Measurements from ENCODE around the gene CFD. TPM values are rescaled to one million over a fixed set of nuclear protein-coding genes. Genes with fewer than 3 reads are reported as not detected.
A peak's percentile ranks its signal among the peaks of the same experiment; 100 is the strongest.
"Not testable (repeated sequence)": the region's sequence is repeated elsewhere in the genome, so short reads cannot be mapped to it uniquely, and the experiment has no call there.

Gene CFD
- total RNA-seq, 1 donor from 2014 or later, result not detected

- no peaks in the 10 kb centered on the region for H3K4me1 Mint-ChIP-seq
- peaks cover 7% of the 10 kb centered on the region for H3K27me3 ChIP-seq
- H3K4me3 ChIP-seq, result no peak overlapping the region
- H3K4me1 ChIP-seq, result no peaks in the 10 kb centered on the region
- no peaks in the 10 kb centered on the region for H3K9me3 ChIP-seq (ENCODE audit: low read depth)
- H3F3A ChIP-seq (ENCODE audit: low read depth), result peaks cover 15% of the 10 kb centered on the region
- H3K4me2 ChIP-seq, result no peak overlapping the region
- peak overlapping the region; percentile 41 for H3K4me3 Mint-ChIP-seq
- H3K27ac Mint-ChIP-seq, result no peak overlapping the region
- no peak overlapping the region for H3K27ac ChIP-seq
- peaks cover 17% of the 10 kb centered on the region for H3K27me3 Mint-ChIP-seq (ENCODE audit: insufficient read depth, low read depth)
- H3K36me3 Mint-ChIP-seq, result no peaks in the 10 kb centered on the region
- no peaks in the 10 kb centered on the region for H3K79me2 ChIP-seq (ENCODE audit: low read depth)
- no peaks in the 10 kb centered on the region for H4K20me1 ChIP-seq (ENCODE audit: low read depth)
- no peak for DNase-seq (ENCODE audit: low spot score)
- no peaks in the 10 kb centered on the region for H3K9me3 Mint-ChIP-seq
- peak overlapping the region; percentile 47 for H2AFZ ChIP-seq (replicated peaks)
- H3K9ac ChIP-seq, result no peak overlapping the region
- TF ChIP-seq CTCF (IDR thresholded peaks at IDR 0.05) (no peak), EZH2 (IDR thresholded peaks at IDR 0.05) (no peak), EZH2phosphoT487 (IDR thresholded peaks at IDR 0.05) (no peak)
- H3K36me3 ChIP-seq, result no peaks in the 10 kb centered on the region
Measured at GRCh38 chr19:850979-851335, 8.5 kb upstream of the CFD start.

DNA sequence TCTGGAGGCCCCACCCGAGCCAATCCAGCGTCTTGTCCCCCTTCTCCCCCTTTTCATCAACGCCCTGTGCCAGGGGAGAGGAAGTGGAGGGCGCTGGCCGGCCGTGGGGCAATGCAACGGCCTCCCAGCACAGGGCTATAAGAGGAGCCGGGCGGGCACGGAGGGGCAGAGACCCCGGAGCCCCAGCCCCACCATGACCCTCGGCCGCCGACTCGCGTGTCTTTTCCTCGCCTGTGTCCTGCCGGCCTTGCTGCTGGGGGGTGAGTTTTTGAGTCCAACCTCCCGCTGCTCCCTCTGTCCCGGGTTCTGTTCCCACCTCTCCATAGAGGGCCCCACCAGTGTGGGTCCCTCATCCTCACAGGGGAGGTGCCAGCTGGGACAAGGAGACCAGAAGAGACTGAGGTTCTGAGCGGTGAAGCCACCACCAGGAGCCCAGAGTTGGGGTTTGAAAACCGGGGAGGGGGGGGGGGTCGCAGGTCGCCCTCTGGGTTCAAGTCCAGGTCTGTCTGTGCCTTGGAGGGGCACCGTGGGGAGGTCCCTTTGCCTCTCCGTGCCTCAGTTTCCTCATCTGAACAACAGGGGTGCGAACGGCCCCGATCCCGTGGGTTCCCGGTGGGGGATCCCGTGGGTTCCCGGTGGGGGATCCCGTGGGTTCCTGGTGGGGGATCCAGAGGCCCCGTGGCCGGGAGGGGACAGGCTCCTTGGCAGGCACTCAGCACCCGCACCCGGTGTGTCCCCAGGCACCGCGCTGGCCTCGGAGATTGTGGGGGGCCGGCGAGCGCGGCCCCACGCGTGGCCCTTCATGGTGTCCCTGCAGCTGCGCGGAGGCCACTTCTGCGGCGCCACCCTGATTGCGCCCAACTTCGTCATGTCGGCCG is 7.1 kb upstream of the CFD start, which contains the start of gene ELANE:
ELANE (plus strand) TSS at position 168 of the 878 bp plus-strand sequence; CDS start at position 194, 26 bp downstream.
- Mint-ChIP-seq H3K9me3 (no peaks in the 10 kb centered on the region), H3K4me1 (no peaks in the 10 kb centered on the region), H3K4me3 (no peak within 1 kb of the TSS), H3K27me3 (ENCODE audit: insufficient read depth, low read depth) (peaks cover 11% of the 10 kb centered on the region), H3K27ac (no peak within 1 kb of the TSS), H3K36me3 (no peaks in the 10 kb centered on the region)
- no peak within 1 kb of the TSS for H2AFZ ChIP-seq (replicated peaks)
- no peak within 1 kb of the TSS for H3K9ac ChIP-seq
- no peak within 1 kb of the TSS for H3K27ac ChIP-seq
- H3K27me3 ChIP-seq, result no peaks in the 10 kb centered on the region
- H3K79me2 ChIP-seq (ENCODE audit: low read depth), result no peaks in the 10 kb centered on the region
- no peak for DNase-seq (ENCODE audit: low spot score)
- H3K4me2 ChIP-seq, result no peak within 1 kb of the TSS
- H3K4me3 ChIP-seq, result no peak within 1 kb of the TSS
- no peaks in the 10 kb centered on the region for H3K9me3 ChIP-seq (ENCODE audit: low read depth)
- H3K4me1 ChIP-seq, result no peaks in the 10 kb centered on the region
- H3K36me3 ChIP-seq, result no peaks in the 10 kb centered on the region
- H4K20me1 ChIP-seq (ENCODE audit: low read depth), result no peaks in the 10 kb centered on the region
- TF ChIP-seq EZH2phosphoT487 (IDR thresholded peaks at IDR 0.05), result no peak
- no peak for TF ChIP-seq CTCF (IDR thresholded peaks at IDR 0.05)
- no peak for TF ChIP-seq EZH2 (IDR thresholded peaks at IDR 0.05)
- peaks cover 15% of the 10 kb centered on the region for H3F3A ChIP-seq (ENCODE audit: low read depth)

DNA sequence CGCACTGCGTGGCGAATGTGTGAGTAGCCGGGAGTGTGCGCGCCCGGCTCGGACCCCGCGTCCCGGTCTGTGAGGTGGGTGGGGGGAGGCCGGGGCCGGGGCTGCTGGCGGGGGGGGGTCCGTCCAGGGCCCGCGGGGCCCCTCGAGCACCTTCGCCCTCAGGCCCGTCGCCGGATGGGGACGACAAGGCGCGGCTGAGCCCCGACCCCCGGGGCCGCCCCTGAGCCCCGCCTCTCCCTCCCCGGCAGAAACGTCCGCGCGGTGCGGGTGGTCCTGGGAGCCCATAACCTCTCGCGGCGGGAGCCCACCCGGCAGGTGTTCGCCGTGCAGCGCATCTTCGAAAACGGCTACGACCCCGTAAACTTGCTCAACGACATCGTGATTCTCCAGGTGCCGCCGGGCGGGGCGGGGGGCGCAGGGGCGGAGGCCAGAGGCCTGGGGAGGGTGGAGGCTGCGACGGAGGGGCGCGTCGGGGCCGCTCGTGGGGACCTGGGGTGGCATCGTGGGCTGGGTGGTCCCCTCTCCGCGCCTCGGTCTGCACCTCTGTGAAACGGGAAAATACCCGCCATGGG is 6.4 kb upstream of the CFD start:
- TF ChIP-seq EZH2 (IDR thresholded peaks at IDR 0.05) (no peak), EZH2phosphoT487 (IDR thresholded peaks at IDR 0.05) (no peak), CTCF (IDR thresholded peaks at IDR 0.05) (no peak)
- Histone ChIP-seq H4K20me1 (ENCODE audit: low read depth) (no peaks in the 10 kb centered on the region), H3K9ac (no peak overlapping the region), H3K4me1 (no peaks in the 10 kb centered on the region), H3K4me3 (no peak overlapping the region), H3K4me2 (no peak overlapping the region), H3K36me3 (no peaks in the 10 kb centered on the region), H2AFZ (replicated peaks) (no peak overlapping the region), H3K79me2 (ENCODE audit: low read depth) (no peaks in the 10 kb centered on the region), H3F3A (ENCODE audit: low read depth) (peaks cover 15% of the 10 kb centered on the region), H3K9me3 (ENCODE audit: low read depth) (no peaks in the 10 kb centered on the region), H3K27me3 (peaks cover 6% of the 10 kb centered on the region), H3K27ac (no peak overlapping the region)
- no peak for DNase-seq (ENCODE audit: low spot score)
- H3K4me1 Mint-ChIP-seq, result no peaks in the 10 kb centered on the region
- H3K4me3 Mint-ChIP-seq, result no peak overlapping the region
- H3K9me3 Mint-ChIP-seq, result no peaks in the 10 kb centered on the region
- no peaks in the 10 kb centered on the region for H3K36me3 Mint-ChIP-seq
- peaks cover 15% of the 10 kb centered on the region for H3K27me3 Mint-ChIP-seq (ENCODE audit: insufficient read depth, low read depth)
- no peak overlapping the region for H3K27ac Mint-ChIP-seq

- not testable (repeated sequence) for H3K36me3 Mint-ChIP-seq; H3K9me3 Mint-ChIP-seq; H3K36me3 ChIP-seq; H3K4me1 Mint-ChIP-seq; H3K9me3 ChIP-seq (ENCODE audit: low read depth); H3K27ac Mint-ChIP-seq; H3K27ac ChIP-seq; H3K9ac ChIP-seq; H2AFZ ChIP-seq (replicated peaks); H4K20me1 ChIP-seq (ENCODE audit: low read depth); DNase-seq (ENCODE audit: low spot score); H3K4me2 ChIP-seq; H3K4me3 Mint-ChIP-seq; H3K79me2 ChIP-seq (ENCODE audit: low read depth); H3K4me1 ChIP-seq; H3K4me3 ChIP-seq
- peaks cover 15% of the 10 kb centered on the region for H3F3A ChIP-seq (ENCODE audit: low read depth)
- peaks cover 20% of the 10 kb centered on the region for H3K27me3 Mint-ChIP-seq (ENCODE audit: insufficient read depth, low read depth)
- H3K27me3 ChIP-seq, result peaks cover 12% of the 10 kb centered on the region
Measured at GRCh38 chr19:853614-854220, 5.7 kb upstream of the CFD start.
